Measurements from ENCODE around the gene FHL2. TPM values are rescaled to one million over a fixed set of nuclear protein-coding genes. Genes with fewer than 3 reads are reported as not detected.

Gene FHL2
- polyA plus RNA-seq, 1 experiment = 546 TPM

DNA sequence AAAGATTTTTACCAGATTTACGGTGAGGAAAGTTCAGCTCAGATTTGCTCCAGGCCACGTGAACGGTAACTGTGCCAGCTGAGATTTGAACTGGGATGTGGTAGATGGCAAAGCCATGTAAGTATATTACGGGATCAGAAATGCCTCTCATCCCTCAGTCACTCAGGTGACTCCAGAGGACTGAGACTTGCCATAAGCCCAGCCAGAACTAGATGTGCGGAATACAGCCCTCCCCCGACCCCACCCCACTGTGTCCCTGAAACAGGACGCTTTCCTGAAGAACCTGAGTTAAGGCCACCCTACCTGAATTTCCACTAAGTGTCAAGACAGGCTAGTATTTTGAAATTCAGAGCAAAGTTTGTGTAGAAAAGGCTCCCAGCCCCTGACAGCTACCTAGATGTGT, 1.3 kb upstream of the FHL2 start:
- Histone ChIP-seq H3K27me3 (ENCODE audit: control insufficient read depth, insufficient read depth, low read length) (no peaks in the 10 kb centered on the region), H3K4me3 (ENCODE audit: low read depth, low read length) (no peak overlapping the region), H3K36me3 (ENCODE audit: control insufficient read depth, insufficient read depth, low read length) (peaks cover 3% of the 10 kb centered on the region)
- TF ChIP-seq, protein P1, sequence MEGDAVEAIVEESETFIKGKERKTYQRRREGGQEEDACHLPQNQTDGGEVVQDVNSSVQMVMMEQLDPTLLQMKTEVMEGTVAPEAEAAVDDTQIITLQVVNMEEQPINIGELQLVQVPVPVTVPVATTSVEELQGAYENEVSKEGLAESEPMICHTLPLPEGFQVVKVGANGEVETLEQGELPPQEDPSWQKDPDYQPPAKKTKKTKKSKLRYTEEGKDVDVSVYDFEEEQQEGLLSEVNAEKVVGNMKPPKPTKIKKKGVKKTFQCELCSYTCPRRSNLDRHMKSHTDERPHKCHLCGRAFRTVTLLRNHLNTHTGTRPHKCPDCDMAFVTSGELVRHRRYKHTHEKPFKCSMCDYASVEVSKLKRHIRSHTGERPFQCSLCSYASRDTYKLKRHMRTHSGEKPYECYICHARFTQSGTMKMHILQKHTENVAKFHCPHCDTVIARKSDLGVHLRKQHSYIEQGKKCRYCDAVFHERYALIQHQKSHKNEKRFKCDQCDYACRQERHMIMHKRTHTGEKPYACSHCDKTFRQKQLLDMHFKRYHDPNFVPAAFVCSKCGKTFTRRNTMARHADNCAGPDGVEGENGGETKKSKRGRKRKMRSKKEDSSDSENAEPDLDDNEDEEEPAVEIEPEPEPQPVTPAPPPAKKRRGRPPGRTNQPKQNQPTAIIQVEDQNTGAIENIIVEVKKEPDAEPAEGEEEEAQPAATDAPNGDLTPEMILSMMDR (IDR thresholded peaks at IDR 0.05; ENCODE audit: insufficient read depth, low read depth, low read length) = no peak
- ChIA-PET POLR2A (interaction anchor here (0.5 to 0.6 kb wide), 2 partner anchors 98 to 136 kb away, joined by 3 to 5 read pairs; no protein-coding TSS in a partner anchor), CTCF (interaction anchor here (0.6 to 4.0 kb wide), 4 partner anchors 9 to 121 kb away, joined by 3 to 11 read pairs (median 4); no protein-coding TSS in a partner anchor)
- no peak for DNase-seq (ENCODE audit: low read depth)

DNA sequence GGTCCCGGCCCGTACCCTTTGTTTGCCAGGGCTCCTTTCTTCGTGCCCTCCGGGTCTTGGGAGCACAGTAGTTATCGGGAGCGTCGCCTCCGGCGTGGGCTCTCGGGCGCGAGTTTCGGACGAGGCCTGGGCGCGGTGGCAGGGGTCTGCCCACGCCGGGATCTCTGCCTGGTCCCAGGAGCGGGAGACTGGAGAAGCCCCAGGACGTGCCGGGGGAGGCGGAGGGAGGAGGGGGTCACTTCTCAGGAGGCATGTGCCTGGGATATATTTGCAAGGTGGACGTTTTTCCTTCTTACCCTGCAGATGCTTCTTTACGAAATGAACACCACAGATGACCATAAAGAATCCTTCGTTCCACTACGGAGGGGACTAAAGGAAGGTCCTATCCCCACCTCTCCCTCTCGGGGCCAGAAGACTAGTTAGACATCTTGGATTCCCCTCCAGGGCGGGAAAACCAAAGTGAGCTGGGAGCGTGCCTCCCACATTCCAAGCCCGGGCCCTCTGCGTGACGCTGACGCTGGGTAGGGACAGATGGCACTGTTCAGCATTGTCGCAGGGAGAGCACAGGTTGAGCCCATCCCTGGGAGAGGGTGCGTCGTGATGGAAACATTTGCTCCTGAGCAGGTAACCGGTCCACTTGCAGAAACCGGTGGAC, 483 bp upstream of the FHL2 start:
- peaks cover 5% of the 10 kb centered on the region for H3K36me3 ChIP-seq (ENCODE audit: control insufficient read depth, insufficient read depth, low read length)
- peak overlapping the region; percentile 100 for H3K4me3 ChIP-seq (ENCODE audit: low read depth, low read length)
- DNase-seq (ENCODE audit: low read depth) = no peak
- CTCF ChIA-PET = interaction anchor here (0.8 to 4.0 kb wide), 6 partner anchors 10 to 121 kb away, joined by 3 to 11 read pairs (median 4); no protein-coding TSS in a partner anchor
- TF ChIP-seq, protein P1 (IDR thresholded peaks at IDR 0.05; ENCODE audit: insufficient read depth, low read depth, low read length) = no peak
- H3K27me3 ChIP-seq (ENCODE audit: control insufficient read depth, insufficient read depth, low read length) = no peaks in the 10 kb centered on the region
- POLR2A ChIA-PET = interaction anchor here (0.5 kb wide), 1 partner anchor 137 kb away, joined by 5 read pairs; no protein-coding TSS in a partner anchor

DNA sequence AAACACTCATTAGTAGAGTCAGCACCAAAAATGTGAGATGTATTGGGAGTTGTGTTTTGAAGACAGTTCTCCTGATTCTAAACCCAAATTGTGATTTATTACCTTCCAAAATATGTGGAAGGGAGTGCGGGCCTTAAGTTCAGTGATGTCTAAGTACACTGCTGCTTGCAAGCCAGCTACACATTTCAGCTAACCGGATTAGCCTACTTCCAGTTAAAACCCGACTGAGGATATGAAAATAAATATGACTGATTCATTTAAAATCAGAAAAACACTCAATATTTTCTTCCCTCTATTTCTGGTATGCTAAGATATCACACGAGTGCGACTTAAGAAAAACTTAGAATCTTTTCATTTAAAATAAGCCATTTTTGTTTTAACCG, 907 bp downstream of the FHL2 start:
- Histone ChIP-seq H3K4me3 (ENCODE audit: low read depth, low read length) (peak overlapping the region; percentile 100), H3K36me3 (ENCODE audit: control insufficient read depth, insufficient read depth, low read length) (peaks cover 8% of the 10 kb centered on the region), H3K27me3 (ENCODE audit: control insufficient read depth, insufficient read depth, low read length) (no peaks in the 10 kb centered on the region)
- CTCF ChIA-PET = interaction anchor here (0.6 to 4.0 kb wide), 7 partner anchors 18 to 123 kb away, joined by 3 to 11 read pairs (median 4); no protein-coding TSS in a partner anchor
- POLR2A ChIA-PET = no interaction called here
- DNase-seq (ENCODE audit: low read depth) = no peak
- TF ChIP-seq, protein P1 (IDR thresholded peaks at IDR 0.05; ENCODE audit: insufficient read depth, low read depth, low read length) = no peak

DNA sequence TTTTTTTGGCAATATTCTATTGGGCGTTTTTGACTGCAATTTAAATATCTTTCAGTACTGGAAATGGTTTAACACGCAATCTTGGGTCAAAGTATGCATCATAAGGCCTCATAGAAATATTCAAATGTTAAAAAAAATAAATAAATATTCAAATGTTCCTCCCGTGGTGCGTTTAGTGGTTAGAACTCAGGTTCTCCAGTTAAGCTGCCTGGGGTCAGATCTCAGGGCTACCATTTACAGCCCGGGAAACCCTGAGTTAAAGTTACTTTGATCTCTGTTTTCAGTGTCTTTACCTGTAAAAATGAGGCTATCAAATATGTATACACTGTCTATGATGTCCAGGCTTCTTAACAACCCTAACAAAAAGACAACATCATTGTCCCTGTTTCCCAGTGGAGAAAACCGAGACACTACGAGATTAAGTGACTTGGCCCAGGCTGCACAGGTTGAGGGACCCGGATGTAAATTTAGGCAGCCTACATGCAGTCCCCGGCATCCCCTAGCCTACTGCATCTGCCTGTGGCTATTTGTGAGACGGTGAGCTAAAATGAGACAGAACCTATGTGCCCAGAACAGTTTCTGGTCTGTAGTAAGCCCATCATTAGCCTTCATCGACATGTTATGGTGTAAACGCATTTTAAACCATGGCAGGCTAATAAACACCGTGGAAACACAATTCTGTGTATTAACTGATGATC, 1.7 kb downstream of the FHL2 start:
- ChIA-PET POLR2A (interaction anchor here (0.7 kb wide), 1 partner anchor 18 kb away, joined by 21 read pairs; no protein-coding TSS in a partner anchor), CTCF (interaction anchor here (1.0 to 4.0 kb wide), 7 partner anchors 16 to 124 kb away, joined by 3 to 11 read pairs (median 4); no protein-coding TSS in a partner anchor)
- H3K4me3 ChIP-seq (ENCODE audit: low read depth, low read length) = peak overlapping the region; percentile 100
- no peak for DNase-seq (ENCODE audit: low read depth)
- TF ChIP-seq, protein P1 (IDR thresholded peaks at IDR 0.05; ENCODE audit: insufficient read depth, low read depth, low read length) = no peak
- H3K36me3 ChIP-seq (ENCODE audit: control insufficient read depth, insufficient read depth, low read length) = peaks cover 8% of the 10 kb centered on the region
- H3K27me3 ChIP-seq (ENCODE audit: control insufficient read depth, insufficient read depth, low read length) = no peaks in the 10 kb centered on the region
